C4-2B (cell line): Measurements from ENCODE around the gene URI1.

ENCODE experiments used
- CTCF ChIP-seq: fragments of 450-650 bp; conservative IDR thresholded peaks from 2 replicates; pipeline ENCODE4 v1.5.1; 2017; ENCODE audit warnings: mild to moderate bottlenecking
- ZFX ChIP-seq: fragments of 450-650 bp; IDR thresholded peaks from 2 replicates; pipeline ENCODE4 v1.6.1; 2017

GRCh38 chr19:30037835-30038234, 95.8 kb downstream of the URI1 start:
- TF ChIP-seq CTCF = no peak
- TF ChIP-seq ZFX = no peak
